ENCODE data around the gene NOC4L. TPM values are rescaled to one million over a fixed set of nuclear protein-coding genes. Genes with fewer than 3 reads are reported as not detected.
"Not testable (repeated sequence)": the region's sequence is repeated elsewhere in the genome, so short reads cannot be mapped to it uniquely, and the experiment has no call there.

Gene NOC4L
- total RNA-seq, 2 donors from 2014 or later: 10.9 to 18.1 TPM

DNA sequence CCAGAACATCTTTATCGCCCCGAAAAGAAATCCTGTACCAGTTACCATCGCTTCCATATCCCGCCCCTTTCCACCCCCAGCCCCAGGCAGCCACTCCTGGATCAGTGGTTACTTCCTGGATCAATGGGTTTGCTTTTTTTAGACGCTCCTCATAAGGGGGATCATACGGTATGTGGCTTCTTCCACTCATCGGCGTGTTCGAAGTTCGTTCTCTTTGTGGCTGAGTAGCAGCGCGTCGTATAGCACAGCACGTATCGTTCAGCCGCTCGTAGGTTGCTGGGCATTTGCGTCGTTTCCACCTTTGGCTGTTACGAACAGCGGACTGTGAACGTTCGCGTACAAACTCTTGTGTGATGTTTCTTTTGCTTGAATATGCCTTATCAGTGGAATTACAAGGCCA lies 1.8 kb downstream of the NOC4L start:
- Histone ChIP-seq H3K27ac (no peak overlapping the region), H3K9me3 (no peaks in the 10 kb centered on the region), H3K27me3 (no peaks in the 10 kb centered on the region), H3K4me3 (no peak overlapping the region), H3K36me3 (replicated peaks in 1 of 2; ENCODE audit: insufficient read depth in 1 of 2, low read depth in 2 of 2) (peaks cover 5 to 7% of the 10 kb centered on the region in 2 donors), H3K4me1 (peaks cover 19% of the 10 kb centered on the region)
- WGBS, 2 donors: 88 to 93% methylated on average over 24 of the region's 24 CpGs
- DNase-seq (no peak), ATAC-seq (no peak)
- TF ChIP-seq POLR2A (IDR thresholded peaks at IDR 0.05): no peak
- TF ChIP-seq, protein P1, sequence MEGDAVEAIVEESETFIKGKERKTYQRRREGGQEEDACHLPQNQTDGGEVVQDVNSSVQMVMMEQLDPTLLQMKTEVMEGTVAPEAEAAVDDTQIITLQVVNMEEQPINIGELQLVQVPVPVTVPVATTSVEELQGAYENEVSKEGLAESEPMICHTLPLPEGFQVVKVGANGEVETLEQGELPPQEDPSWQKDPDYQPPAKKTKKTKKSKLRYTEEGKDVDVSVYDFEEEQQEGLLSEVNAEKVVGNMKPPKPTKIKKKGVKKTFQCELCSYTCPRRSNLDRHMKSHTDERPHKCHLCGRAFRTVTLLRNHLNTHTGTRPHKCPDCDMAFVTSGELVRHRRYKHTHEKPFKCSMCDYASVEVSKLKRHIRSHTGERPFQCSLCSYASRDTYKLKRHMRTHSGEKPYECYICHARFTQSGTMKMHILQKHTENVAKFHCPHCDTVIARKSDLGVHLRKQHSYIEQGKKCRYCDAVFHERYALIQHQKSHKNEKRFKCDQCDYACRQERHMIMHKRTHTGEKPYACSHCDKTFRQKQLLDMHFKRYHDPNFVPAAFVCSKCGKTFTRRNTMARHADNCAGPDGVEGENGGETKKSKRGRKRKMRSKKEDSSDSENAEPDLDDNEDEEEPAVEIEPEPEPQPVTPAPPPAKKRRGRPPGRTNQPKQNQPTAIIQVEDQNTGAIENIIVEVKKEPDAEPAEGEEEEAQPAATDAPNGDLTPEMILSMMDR (IDR thresholded peaks at IDR 0.05): no peak
- intact Hi-C loops (cut with DNase I): no loop called here

DNA sequence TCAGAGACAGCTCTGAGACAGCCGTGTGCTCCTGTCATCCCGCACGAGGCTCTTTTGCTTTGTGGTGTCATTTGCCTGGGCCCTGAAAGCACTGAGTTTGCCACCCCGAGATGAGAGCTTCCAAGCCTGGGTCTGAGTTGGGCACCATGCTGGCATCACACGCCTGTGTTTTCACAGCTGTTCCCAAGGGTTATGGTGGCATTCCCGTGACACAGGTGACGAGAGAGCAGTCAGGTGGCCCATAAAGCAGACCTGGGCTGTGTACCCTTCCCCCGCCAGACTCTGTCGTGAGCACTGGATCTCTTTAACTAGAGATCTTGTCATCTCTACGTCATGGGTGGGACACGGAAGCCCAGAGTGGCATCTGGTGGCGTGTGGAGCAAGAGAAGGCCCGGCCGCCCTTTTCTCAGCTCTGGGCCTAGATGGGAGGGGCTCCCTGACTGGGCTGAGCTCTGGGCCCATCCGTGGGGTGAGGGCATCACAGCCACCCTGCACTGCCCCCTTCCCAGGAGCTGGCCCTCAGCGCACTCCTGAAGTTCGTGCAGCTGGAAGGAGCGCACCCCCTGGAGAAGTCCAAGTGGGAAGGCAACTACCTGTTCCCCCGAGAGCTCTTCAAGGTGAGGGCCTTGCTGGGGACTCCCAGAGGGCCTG lies 2.6 kb downstream of the NOC4L start:
- DNase-seq: peak in 1 of 4 donors; percentile 10
- TF ChIP-seq, protein P1 (IDR thresholded peaks at IDR 0.05): no peak
- no peaks in the 10 kb centered on the region for H3K9me3 ChIP-seq
- H3K4me3 ChIP-seq: no peak overlapping the region
- WGBS, 2 donors: 78 to 87% methylated on average over 13 to 19 of the region's 19 CpGs
- ATAC-seq: no peak
- H3K27ac ChIP-seq: no peak overlapping the region
- H3K27me3 ChIP-seq: no peaks in the 10 kb centered on the region
- peaks cover 19% of the 10 kb centered on the region for H3K4me1 ChIP-seq
- H3K36me3 ChIP-seq (replicated peaks in 1 of 2; ENCODE audit: insufficient read depth in 1 of 2, low read depth in 2 of 2): peaks cover 0 to under 1% of the 10 kb centered on the region in 2 donors
- intact Hi-C loops (cut with DNase I): no loop called here

GRCh38 chr12:132147423-132148367 lies 3.4 kb downstream of the NOC4L start:
- DNase-seq (peak in 3 of 4 donors; percentile 5 to 12 (median 11)), ATAC-seq (no peak)
- H3K4me1 ChIP-seq: peaks cover 14% of the 10 kb centered on the region
- intact Hi-C loops (cut with DNase I): no loop called here
- 90 to 92% methylated on average over 5 to 34 of the region's 38 CpGs for WGBS, 2 donors
- no peak for TF ChIP-seq POLR2A (IDR thresholded peaks at IDR 0.05)
- TF ChIP-seq, protein P1 (IDR thresholded peaks at IDR 0.05): no peak
- H3K4me3 ChIP-seq: no peak overlapping the region
- no peaks in the 10 kb centered on the region for H3K9me3 ChIP-seq
- no peaks in the 10 kb centered on the region for H3K36me3 ChIP-seq (replicated peaks in 1 of 2; ENCODE audit: insufficient read depth in 1 of 2, low read depth in 2 of 2)
- H3K27ac ChIP-seq: no peak overlapping the region
- no peaks in the 10 kb centered on the region for H3K27me3 ChIP-seq

- 95 to 96% methylated on average over 24 to 25 of the region's 41 CpGs for WGBS, 2 donors
- intact Hi-C loops (cut with DNase I): no loop called here
- H3K27me3 ChIP-seq: no peaks in the 10 kb centered on the region
- H3K36me3 ChIP-seq (replicated peaks in 1 of 2; ENCODE audit: insufficient read depth in 1 of 2, low read depth in 2 of 2): no peaks in the 10 kb centered on the region
- ATAC-seq: no peak
- H3K4me3 ChIP-seq: no peak overlapping the region
- no peak overlapping the region for H3K27ac ChIP-seq
- TF ChIP-seq, protein P1 (IDR thresholded peaks at IDR 0.05): no peak
- no peak for TF ChIP-seq POLR2A (IDR thresholded peaks at IDR 0.05)
- DNase-seq: peak in 1 of 4 donors; percentile 4
- H3K9me3 ChIP-seq: no peaks in the 10 kb centered on the region
- peaks cover 7% of the 10 kb centered on the region for H3K4me1 ChIP-seq
Measured at GRCh38 chr12:132148368-132149045, 4.2 kb downstream of the NOC4L start.

GRCh38 chr12:132149526-132149925 lies 5.3 kb downstream of the NOC4L start:
- 100% methylated on average over 2 of the region's 32 CpGs; no CpG with 5 or more reads in 1 of the 2 donors for WGBS, 2 donors
- ATAC-seq; intact Hi-C loops (cut with DNase I); H3K4me3 ChIP-seq; DNase-seq; H3K36me3 ChIP-seq (replicated peaks in 1 of 2; ENCODE audit: insufficient read depth in 1 of 2, low read depth in 2 of 2); H3K27ac ChIP-seq; H3K9me3 ChIP-seq; H3K27me3 ChIP-seq: not testable (repeated sequence)
- peaks cover 15% of the 10 kb centered on the region for H3K4me1 ChIP-seq

All from body of pancreas (tissue), 4 donors.